Measurements from ENCODE around the gene SMYD3.

The SMYD3 gene

DNA sequence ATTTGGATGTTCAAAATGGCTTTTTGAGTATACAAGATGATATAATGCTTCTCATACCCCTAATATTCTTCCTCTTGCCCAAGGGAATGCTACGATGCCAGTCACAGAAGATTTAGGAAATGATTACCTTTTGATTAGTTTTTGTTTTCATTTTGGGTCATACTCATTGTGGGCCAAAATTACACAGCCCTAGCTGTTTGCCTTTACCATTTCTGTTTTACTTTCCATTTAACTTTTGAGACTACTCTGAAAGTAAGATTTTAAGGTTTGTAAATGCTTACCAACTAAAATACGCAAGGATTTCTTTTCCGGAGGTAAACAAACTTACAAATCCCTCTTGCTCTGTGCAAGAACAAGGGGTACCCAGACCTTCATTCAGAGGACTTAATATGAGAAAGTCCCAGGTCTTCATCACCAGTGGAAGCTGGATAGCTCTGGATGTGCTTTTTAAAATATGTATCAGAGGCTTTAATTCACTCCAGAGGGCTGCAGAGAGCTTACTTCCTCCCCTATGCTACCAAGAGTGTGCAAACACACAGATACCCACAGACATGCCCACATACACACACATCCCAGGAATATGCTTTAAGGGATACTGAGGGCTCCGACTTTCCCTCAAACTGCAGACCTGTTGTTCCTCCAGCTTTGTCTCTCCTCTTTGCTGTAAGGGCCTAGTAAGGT lies 631.4 kb downstream of the SMYD3 start:
- DNase-seq: no peak

DNA sequence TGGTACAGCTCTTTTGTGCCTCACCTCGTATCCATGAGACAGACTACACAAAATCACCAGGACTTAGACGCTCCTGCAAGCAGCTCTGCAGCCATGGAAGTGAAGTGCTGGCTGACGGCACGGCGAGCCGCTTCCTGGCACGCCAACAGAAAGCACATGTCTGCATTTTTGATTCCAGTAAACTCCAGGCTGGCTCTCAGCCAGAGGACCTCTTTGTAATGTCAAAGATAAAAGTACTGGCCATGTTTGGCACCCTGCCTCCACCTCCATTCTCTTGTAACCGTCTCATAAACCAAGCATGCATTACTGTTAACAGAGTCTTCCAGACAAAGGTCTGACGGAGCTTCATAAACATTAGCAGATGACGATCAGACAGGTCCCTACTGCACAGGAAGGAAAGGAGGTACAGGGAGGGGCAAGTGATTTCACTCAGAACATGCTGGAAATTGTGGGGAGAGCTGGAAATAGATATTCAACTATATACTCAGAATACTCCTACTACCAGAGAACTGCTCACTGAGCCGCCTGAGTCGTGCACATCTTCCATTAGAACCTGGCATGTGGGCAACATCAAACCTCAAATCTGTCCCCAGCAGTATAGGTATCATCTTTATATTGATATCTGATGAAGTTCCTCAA lies 632.0 kb downstream of the SMYD3 start:
- DNase-seq: peak; percentile 79

DNA sequence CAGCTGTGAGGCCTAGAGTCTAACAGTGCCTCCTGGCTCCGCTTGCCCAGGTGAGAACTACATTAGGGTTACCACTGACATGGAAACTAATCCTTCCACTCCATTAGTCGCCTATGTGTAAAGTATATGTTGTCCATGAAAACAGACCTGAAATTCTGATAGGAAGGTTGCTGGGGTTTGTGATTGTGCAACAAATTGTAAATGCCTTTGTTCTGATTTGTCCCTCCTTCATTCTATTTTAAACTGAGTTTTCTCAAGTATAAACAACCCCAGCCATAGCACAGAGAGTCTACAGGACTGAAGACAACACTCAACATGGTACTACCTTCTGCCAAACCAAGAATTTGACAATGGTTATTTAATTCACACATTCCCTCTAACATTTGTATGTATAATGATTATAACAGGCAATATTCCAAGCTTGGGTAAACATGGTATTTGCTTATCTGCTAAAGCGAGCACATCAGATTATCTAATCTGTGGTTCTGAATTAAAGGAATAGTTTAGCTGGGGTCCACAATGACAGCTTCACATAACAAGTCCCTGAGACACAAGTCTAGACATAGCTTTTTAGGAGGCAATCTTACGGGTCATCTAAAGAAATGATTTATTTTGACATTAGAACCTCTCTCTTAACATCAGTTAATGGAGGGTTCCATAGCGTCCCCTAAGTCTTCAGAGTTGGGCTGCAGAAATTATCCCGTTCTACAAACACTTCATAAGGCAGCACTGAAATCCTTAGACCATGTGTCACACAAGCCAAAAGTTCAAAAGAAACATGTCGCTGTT lies 633.0 kb downstream of the SMYD3 start:
- no peak for DNase-seq

DNA sequence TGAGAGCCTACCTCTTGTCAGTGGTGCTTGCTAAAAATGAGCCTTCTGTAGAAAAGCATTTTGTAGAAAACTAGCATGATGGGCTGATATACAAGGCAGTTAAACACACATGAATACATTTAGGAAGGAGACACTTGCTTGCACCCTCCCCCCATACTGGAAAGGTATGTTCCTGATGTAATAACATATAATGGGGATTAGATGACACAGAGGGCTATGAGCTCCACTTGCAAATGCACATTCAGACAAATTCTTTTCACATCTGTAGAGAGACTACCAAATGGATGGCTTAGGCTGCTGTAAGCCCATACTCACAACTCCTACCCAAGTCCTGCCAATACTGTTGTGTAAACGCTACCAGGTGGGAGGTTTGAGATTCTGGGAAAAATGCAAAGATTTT lies 634.0 kb downstream of the SMYD3 start:
- no peak for DNase-seq

DNA sequence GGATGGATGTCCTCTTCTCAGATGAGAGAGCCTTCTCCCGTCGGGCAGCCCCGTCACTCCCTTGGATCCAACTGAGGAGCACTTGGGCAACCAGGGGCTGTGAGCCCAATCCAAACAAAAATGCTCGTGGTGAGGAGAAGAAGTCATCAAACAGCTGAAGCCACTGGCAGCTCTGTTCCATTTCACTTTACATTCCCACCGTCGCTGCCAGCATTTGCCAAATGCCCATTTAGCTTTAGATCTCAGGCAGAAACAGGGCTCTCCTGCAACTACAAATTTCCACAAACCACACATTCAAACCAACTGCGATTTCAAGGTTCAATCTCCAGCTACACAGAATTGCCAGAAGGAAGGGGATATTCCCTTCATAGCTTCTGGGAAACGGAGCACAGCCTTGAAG lies 634.6 kb downstream of the SMYD3 start:
- DNase-seq: no peak

DNA sequence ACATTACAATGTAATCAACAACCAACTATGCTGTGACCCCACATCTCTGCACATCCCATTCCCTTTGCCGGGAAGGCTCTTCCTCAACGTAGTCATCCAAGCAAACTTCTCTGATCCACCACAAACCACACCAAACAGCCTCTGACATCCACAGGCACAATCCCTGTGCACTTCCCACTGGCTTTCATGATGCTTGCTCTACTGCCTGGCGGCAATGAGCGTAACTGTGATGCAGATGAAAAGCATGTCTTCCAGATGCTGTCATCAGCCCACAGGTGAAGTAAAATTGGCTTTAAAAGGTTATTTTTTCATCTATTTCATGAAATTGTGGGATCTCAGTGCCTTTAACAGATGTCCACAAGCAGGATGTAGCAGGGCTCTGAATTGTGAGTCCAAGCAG lies 635.2 kb downstream of the SMYD3 start:
- no peak for DNase-seq

DNA sequence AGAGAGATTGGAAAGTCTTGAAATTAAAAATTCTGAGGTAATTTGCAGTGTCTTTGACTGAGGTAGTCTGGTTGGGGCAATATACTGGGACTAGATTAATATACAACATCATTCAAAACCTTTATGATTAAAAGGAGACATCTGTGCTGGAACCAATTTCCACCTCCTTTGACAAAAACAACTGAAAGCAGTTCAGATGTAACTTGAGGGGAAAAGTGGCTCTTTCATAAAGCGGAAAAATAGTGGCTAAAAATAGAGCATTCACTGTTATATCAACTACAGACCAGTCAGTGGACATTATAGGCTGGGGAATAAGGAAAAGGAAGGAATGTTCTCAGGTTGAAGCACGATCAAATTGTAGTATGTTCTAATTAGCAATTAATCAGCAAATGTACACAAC lies 635.9 kb downstream of the SMYD3 start:
- no peak for DNase-seq

DNA sequence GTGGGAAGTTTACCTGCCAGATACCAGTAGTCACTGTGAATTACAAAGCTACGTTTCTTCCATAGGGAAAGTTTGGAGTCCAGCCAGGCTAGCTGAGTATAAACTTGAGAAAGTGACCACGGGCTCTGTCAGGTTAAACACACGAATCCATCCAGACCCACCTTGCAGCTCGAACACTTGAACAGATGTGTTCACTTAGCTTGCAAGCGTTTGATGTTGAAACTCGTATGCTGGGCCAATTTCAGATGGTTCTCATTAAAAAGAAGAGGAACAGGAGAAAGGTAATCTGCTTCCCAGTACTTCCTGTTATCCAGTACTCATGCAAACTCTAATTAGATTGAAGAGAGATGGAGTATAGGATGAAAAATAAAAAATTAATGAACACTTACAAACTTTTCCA lies 636.4 kb downstream of the SMYD3 start:
- no peak for DNase-seq

DNA sequence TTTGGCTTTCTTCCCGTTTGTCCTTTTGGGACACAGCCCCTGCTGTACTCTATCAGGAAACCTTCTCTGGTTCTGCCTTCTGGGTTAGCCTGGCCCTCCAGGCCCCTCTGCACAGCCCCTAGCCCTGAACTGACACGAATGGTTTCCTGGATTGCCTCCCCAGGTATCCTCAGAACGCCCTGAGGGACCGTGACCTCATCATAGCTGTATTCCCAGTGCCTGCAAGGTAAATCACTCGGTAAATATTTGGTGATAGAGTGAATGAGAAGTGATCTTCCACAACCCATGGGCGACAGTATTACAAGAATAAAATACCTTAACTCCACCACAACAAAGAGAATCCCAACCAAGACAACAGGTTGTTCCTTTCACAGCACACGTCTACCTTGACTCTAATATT lies 637.2 kb downstream of the SMYD3 start:
- DNase-seq: no peak

DNA sequence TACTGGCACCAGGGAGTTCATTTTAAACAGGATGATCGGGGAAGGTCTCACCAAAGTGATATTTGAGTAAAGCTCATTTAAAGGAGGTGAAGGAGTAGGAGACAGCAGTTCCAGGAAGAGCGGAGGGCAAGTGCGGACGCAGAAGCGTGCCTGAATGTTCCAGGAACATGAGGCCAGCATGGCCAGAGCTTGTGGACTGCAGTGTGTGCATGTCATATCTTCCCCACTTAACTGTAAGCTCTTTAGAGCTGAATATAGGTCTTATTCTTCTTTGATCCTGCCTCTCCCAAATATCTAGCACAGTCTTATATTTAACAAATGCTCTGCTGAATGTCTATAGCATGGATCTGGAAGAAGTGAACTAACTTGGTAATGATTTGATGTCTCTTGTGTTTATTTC lies 639.3 kb downstream of the SMYD3 start:
- no peak for DNase-seq

DNA sequence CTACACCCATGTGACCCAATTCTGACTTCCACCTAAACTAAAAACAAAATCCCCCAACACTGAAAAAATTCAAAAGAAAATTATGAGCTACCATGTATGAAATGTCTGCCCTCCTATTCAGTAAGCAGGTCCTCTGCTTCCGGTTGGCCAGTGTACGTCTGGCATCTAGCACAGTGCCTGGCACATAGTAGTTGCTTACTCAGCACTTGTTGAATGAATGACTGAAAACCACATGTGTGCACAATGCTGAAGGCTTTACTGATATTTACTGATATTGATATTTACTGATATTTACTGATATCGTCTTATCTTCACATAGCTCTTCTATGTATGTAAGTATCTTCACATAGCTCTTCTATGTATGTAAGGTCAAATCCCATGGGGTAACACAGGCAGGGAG lies 642.2 kb downstream of the SMYD3 start:
- DNase-seq: no peak

DNA sequence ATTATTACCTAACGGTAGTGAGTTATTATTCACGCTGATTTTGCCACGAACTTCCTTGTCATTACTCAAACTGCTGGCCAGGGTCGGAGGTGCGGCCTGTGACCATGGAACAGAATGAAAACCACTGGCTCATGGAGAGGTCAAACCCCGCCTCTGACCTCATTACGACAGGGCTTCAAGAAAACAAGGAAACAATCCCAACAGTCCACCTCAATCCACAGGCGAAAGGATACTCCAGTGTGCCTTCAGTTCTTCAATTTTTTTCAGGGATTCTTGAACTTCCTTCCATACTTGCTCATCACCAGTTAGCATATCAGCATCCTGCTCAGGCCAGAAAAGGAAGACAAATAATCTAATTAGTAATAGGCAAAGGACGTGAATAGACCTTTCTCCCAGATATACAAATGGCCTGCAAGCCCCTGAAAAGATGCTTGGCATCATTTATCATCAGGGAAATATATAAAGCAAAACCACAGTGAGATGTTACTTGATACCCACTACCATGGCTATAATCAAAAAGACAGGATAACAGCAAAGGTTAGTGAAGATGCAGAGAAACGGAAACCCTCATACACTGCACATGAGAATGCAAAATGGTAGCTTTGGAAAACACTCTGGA lies 643.4 kb downstream of the SMYD3 start:
- DNase-seq: no peak

DNA sequence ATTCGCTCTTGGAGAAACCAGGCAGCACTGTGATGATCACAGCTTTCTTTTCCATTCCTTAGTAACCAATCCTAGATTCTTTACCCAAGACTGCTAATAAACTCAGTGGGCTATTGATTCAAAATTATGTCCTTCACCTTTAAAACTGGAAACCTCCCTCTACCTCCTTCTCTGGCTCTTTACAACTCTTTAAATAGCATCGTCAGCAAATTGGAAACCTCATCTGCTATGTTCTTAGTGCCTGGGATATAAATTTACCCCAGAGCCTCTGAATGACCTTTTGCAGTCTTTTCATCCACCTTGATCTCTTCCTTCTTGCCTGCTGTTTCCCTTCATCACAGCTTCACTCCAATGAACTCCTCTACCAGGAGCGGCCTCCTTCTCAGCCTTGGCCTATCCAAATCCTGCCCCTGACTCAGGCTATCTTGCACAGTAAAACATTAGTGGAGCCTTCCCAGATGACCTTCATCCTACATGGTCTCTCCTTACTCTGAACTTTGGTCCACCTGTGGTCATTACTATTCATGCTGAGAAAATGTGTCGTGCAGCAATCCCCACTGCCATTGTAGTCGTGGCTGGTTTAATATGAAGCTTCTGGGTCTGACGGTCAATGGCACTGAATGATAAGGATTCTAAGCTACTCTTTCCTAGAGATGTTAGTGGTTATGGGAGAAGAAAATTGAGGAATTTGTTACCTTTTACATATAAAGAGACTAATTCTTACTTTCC lies 644.1 kb downstream of the SMYD3 start:
- no peak for DNase-seq

DNA sequence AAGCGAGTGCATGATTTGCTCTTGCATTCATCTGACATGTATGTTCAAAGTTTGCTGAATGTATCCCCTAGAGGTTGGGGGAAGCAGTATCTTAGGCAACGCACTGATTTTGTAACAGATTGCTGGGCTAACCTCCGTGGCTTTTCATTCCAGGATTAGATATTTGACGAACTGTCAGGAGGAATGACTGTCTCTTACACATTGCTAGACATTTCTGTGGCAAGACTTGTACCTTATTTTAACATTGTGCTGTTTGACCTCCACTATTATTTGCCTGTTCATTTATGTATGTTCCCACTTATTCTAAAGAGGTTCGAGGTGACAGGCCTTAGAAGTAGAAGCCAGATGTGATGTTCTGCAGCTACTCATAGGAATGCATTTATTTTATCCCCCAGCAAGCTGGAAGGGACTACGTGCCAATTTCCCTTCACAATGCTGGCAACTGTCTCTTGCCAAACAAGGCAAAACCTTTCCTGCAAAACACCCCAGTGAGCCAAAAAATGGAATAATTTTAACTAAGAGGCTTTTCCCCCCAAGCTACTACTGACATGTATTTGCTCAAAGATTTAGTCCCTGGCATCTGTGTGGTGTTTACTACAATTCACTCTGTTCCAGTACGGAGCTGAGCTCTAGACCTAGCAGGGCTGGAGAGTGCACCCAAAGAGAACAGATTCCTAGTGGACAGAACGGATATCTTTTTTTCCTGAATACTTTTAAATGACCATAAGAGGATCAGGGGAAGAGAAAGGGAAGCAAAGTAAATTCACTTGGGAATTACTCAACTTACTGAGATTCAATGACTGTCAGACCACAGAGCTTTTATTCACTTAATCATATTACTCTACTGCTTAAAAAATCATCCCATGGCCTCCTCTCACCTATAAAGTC lies 646.2 kb downstream of the SMYD3 start:
- no peak for DNase-seq

DNA sequence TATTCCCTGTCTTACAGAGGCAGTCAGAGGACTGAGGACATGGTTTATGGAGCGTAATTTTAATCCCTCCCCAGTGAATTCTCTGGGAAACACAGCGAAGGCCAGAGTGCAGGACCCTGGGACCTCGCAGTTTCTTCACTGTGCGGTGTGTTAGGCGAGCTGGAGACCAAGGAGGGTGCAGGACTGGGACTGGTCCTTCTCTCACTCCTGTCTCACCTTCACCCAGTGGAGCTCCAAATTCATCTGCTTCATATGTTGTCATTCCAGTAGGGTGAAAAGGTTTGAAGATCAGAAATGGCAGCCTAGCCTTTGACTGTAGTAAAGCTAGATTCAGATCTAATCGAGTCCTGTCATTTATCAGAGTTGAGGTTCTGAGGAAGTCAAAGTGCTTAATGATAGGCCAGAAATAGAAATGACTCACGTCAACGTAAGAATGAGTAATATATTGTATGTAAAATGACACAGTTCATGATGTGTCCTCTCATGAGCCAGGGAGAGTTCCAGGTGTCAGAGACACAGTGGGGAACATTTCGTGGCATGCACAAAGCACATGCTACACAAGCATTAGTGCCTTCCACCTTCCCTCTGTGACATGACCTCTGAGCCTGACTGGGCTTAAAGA lies 647.5 kb downstream of the SMYD3 start:
- DNase-seq: no peak

DNA sequence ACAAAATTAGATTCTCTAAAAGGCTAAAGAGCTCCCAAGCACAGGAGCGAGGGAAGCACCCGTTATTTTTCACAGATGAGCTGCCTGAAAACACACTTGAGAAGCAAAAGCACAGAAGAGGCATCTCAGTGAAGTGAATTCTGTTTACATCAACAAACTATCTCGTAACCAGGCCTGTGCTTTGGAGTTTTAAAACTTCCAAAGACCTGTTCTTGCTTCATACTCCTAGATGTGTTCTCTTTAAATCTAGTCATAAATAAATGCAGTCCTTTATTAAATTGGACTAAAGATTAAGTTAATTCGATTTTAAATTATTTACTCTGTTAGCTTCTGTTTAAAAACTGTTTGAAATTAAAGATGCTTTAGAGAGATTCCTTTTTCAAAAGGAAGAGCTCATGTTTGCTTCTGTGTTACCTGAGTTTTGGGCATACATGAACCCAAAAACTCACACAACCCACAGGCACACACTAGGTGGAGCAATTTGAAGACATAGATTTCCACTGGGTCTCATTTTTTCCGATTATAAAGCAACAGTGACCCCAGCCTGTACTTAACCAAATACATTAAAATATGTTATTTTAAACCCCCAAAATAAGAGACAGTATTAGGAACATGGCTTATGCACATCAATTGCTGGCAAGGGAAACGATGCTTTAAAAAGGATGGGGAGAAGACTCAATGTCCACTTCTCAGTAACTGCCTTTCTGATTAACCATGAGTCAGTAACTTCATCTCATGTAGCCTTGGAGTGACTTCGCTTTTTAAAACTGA lies 648.2 kb downstream of the SMYD3 start:
- no peak for DNase-seq

DNA sequence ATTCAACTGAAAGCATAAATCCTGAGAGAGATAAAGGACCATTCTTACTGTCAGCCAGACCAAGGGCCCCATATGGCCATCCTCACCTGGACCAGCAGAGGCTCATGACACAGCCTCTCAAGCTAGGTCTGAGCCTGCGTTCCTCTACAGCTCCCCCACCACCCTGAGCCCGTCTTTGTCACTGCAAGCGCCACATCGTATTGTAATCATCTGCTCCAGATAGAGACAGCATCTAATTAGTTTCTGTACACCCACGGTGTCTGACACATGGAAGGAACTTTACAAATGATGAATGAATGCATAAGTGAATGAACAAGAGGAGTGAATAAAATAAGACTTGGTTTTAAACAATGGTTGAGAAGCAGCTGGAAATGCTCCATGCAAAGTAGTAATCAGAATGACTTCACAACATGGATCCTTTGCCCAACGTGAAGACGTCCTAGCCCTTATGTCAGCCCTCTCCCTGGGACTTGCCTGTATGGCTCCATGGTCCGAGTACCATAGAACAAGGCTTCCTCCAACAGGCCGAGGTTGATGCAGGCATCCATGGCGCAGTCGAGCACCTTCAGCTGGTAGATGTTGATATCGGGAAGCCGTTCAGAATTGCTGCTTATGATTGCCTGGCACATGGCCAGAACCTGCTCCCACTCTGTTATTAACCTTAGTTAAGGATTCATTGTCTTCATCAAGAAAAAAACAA lies 648.9 kb downstream of the SMYD3 start:
- DNase-seq: peak; percentile 70

DNA sequence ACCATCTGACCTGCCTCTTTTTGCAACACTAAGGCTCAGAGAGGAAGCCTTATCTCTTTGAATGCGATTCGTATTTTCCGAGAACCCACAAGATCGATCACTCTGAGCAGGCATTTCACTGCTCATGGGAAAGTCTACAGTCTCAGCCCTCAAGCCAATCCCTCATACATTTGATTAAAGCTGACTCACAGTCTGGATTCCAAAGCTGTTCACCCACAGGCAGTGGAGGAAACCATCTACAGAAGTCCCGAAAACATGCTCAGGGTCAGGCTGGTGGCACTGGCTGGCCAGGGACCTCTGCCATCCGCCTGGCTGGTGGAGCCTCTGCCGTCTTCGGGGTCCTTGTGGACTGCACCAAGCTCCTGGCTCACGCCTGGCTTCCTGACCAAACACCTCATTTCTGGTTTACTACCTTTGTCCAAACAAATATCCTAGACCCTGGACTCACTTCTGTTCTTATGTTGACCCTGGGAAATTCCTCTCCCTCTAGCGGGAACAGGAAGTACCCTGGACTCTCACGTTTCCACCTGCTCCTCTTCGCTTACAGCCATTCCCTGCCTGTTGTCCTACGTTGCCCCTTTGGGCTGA lies 650.0 kb downstream of the SMYD3 start:
- no peak for DNase-seq

DNA sequence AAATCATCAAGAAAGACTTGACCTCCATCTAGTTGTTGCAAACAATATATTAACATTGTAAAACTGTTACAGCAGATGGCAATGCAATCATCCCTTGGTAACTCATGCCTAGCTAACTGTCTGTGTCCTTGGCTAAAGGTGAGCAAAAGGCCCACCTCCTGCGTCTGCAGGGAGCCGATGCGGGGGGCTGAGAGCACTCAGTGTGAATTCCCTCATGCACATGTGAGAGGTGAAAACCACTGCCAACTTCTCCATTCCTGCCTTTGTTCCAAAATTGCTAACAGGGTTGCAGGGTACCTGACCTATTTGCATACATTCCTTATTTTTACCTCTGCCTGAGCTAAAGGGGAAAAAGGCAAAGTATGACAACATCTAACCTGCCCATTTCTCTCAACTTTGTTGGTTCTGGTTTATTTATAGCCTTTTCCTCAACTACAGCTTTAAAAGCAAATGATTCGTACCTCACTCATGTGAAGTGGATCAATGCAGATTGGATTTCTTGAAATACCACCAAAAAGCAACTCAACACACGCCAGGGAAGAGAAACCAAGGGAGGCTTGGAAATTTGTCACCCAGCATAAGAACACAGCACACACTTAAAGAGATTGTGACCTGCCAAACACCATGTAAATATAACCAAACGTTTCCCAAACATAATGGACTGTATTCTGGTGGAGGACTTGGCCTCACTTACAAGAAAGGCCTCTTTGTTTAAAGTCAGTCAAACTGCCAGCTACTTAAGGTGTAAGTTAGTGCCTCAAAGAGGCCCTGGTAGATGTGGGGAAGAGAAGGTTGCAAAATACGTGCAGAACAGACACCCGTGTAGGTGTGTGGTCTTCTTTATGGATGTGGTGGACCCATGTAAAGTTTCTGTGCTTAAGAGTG lies 651.0 kb downstream of the SMYD3 start:
- DNase-seq: no peak
